Purkinje cell (primary cell): ENCODE data around the gene PCDHGA8. TPM values are rescaled to one million over a fixed set of nuclear protein-coding genes. Genes with fewer than 3 reads are reported as not detected.

Source experiments
- polyA plus RNA-seq: library from polyadenylated mRNA; unstranded; fragments of >200 nt; fragmentation: Nextera tagmentation; gene quantifications from 2 replicates; pipeline ENCODE4 v1.2.1, GENCODE V29; 2014

The PCDHGA8 gene
- polyA plus RNA-seq, 1 donor from 2014 or later = 0.11 TPM

GRCh38 chr5:141417494-141418172 lies 25.2 kb downstream of the PCDHGA8 start, which contains the start of gene PCDHGB7:
Gene PCDHGB7, plus strand, starts transcription at chr5:141417677. Its CDS starts 183 bp downstream, at chr5:141417860.

GRCh38 chr5:141420855-141421488 lies 28.5 kb downstream of the PCDHGA8 start, which contains the start of gene PCDHGA11:
Gene PCDHGA11, plus strand, starts transcription at chr5:141421051. Its CDS starts 177 bp downstream, at chr5:141421228.

DNA sequence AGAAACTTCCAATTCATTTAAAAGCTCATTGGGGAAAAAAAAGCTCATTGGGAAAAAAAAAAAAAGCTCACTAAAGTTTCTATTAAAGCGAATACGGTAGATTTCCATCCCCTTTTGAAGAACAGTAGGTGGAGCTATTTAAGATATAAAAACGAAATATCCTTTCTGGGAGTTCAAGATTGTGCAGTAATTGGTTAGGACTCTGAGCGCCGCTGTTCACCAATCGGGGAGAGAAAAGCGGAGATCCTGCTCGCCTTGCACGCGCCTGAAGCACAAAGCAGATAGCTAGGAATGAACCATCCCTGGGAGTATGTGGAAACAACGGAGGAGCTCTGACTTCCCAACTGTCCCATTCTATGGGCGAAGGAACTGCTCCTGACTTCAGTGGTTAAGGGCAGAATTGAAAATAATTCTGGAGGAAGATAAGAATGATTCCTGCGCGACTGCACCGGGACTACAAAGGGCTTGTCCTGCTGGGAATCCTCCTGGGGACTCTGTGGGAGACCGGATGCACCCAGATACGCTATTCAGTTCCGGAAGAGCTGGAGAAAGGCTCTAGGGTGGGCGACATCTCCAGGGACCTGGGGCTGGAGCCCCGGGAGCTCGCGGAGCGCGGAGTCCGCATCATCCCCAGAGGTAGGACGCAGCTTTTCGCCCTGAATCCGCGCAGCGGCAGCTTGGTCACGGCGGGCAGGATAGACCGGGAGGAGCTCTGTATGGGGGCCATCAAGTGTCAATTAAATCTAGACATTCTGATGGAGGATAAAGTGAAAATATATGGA lies 38.1 kb downstream of the PCDHGA8 start, which contains the start of gene PCDHGA12:
PCDHGA12 (plus strand) TSS at position 176 of the 782 bp plus-strand sequence; CDS start at position 429, 253 bp downstream.

Other genes starting within 250 kb of the PCDHGA8 start
- 1.0 and 1.4 TPM in 2 replicates for gene PCDHB6, start 242.6 kb upstream of the PCDHGA8 start, polyA plus RNA-seq
- gene PCDHB7, start 220.0 kb upstream of the PCDHGA8 start, polyA plus RNA-seq = 0.78 TPM in 1 of 2 replicates, not detected in the other
- gene PCDHB8, start 214.8 kb upstream of the PCDHGA8 start, polyA plus RNA-seq = not detected in 2 replicates
- 0.09 and 0.70 TPM in 2 replicates for gene PCDHB16, start 210.2 kb upstream of the PCDHGA8 start, polyA plus RNA-seq
- gene PCDHB9, start 205.5 kb upstream of the PCDHGA8 start, polyA plus RNA-seq = 0.21 and 0.81 TPM in 2 replicates
- 1.2 and 3.6 TPM in 2 replicates for gene PCDHB10, start 200.3 kb upstream of the PCDHGA8 start, polyA plus RNA-seq
- 1.1 and 1.6 TPM in 2 replicates for gene PCDHB11, start 193.0 kb upstream of the PCDHGA8 start, polyA plus RNA-seq
- gene PCDHB12, start 183.9 kb upstream of the PCDHGA8 start, polyA plus RNA-seq = 2.6 and 2.8 TPM in 2 replicates
- 2.0 and 5.2 TPM in 2 replicates for gene PCDHB13, start 178.7 kb upstream of the PCDHGA8 start, polyA plus RNA-seq
- gene PCDHB14, start 169.3 kb upstream of the PCDHGA8 start, polyA plus RNA-seq = 5.3 and 5.4 TPM in 2 replicates
- gene PCDHB15, start 147.2 kb upstream of the PCDHGA8 start, polyA plus RNA-seq = 28.7 and 30.0 TPM in 2 replicates
- gene SLC25A2, start 88.6 kb upstream of the PCDHGA8 start, polyA plus RNA-seq = not detected in 2 replicates
- 374 and 453 TPM in 2 replicates for gene TAF7, start 71.8 kb upstream of the PCDHGA8 start, polyA plus RNA-seq
- gene PCDHGA1, start 62.1 kb upstream of the PCDHGA8 start, polyA plus RNA-seq = 0.69 TPM in 1 of 2 replicates, not detected in the other
- 1.9 TPM in 1 of 2 replicates, not detected in the other for gene PCDHGA2, start 53.9 kb upstream of the PCDHGA8 start, polyA plus RNA-seq
- gene PCDHGA3, start 48.8 kb upstream of the PCDHGA8 start, polyA plus RNA-seq = 1.3 and 4.3 TPM in 2 replicates
- not detected in 2 replicates for gene PCDHGB1, start 42.5 kb upstream of the PCDHGA8 start, polyA plus RNA-seq
- gene PCDHGA4, start 37.6 kb upstream of the PCDHGA8 start, polyA plus RNA-seq = 0.27 TPM in 1 of 2 replicates, not detected in the other
- 0.08 and 2.9 TPM in 2 replicates for gene PCDHGB2, start 32.6 kb upstream of the PCDHGA8 start, polyA plus RNA-seq
- gene PCDHGA5, start 28.5 kb upstream of the PCDHGA8 start, polyA plus RNA-seq = 2.2 and 2.5 TPM in 2 replicates
- gene PCDHGB3, start 22.4 kb upstream of the PCDHGA8 start, polyA plus RNA-seq = 0.06 and 1.2 TPM in 2 replicates
- 0.30 and 0.60 TPM in 2 replicates for gene PCDHGA6, start 18.7 kb upstream of the PCDHGA8 start, polyA plus RNA-seq
- gene PCDHGA7, start 9.9 kb upstream of the PCDHGA8 start, polyA plus RNA-seq = 0.73 and 1.8 TPM in 2 replicates
- gene PCDHGB4, start 4.9 kb upstream of the PCDHGA8 start, polyA plus RNA-seq = 1.8 and 2.1 TPM in 2 replicates
- gene PCDHGB5, start 5.3 kb downstream of the PCDHGA8 start, polyA plus RNA-seq = 0.32 TPM in 1 of 2 replicates, not detected in the other
- 1.1 and 1.9 TPM in 2 replicates for gene PCDHGA9, start 10.1 kb downstream of the PCDHGA8 start, polyA plus RNA-seq
- gene PCDHGB6, start 15.4 kb downstream of the PCDHGA8 start, polyA plus RNA-seq = 0.31 and 0.42 TPM in 2 replicates
- gene PCDHGA10, start 20.4 kb downstream of the PCDHGA8 start, polyA plus RNA-seq = 6.1 and 7.8 TPM in 2 replicates
- 0.35 TPM in 1 of 2 replicates, not detected in the other for gene PCDHGB7, start 25.0 kb downstream of the PCDHGA8 start, polyA plus RNA-seq
- gene PCDHGA11, start 28.4 kb downstream of the PCDHGA8 start, polyA plus RNA-seq = 1.5 and 2.4 TPM in 2 replicates
- gene PCDHGA12, start 37.9 kb downstream of the PCDHGA8 start, polyA plus RNA-seq = 3.6 and 4.3 TPM in 2 replicates
- 51.6 and 70.9 TPM in 2 replicates for gene PCDHGC3, start 83.3 kb downstream of the PCDHGA8 start, polyA plus RNA-seq
- 0.22 and 4.5 TPM in 2 replicates for gene PCDHGC4, start 92.4 kb downstream of the PCDHGA8 start, polyA plus RNA-seq
- 0.34 and 2.0 TPM in 2 replicates for gene PCDHGC5, start 96.4 kb downstream of the PCDHGA8 start, polyA plus RNA-seq
- 2.2 and 2.4 TPM in 2 replicates for gene DIAPH1, start 226.4 kb downstream of the PCDHGA8 start, polyA plus RNA-seq
- gene HDAC3, start 244.2 kb downstream of the PCDHGA8 start, polyA plus RNA-seq = 40.0 and 47.2 TPM in 2 replicates
- gene RELL2, start 244.4 kb downstream of the PCDHGA8 start, polyA plus RNA-seq = 5.9 and 8.8 TPM in 2 replicates